Stimulated activated CD4-positive, alpha-beta T cell treated with anti-CD3 and anti-CD28 coated beads, Interleukin-1b, Interleukin-23, amount 100 ng/mL, for 1 hour (primary cell): ENCODE results near the gene CYP4F22.

Experiments
- DNase-seq, 2 donors: peaks; one replicate each; pipeline ENCODE4 v3.0.0-alpha.2; 2020; ENCODE audit warnings: low read depth in 2 of 2

The CYP4F22 gene

DNA sequence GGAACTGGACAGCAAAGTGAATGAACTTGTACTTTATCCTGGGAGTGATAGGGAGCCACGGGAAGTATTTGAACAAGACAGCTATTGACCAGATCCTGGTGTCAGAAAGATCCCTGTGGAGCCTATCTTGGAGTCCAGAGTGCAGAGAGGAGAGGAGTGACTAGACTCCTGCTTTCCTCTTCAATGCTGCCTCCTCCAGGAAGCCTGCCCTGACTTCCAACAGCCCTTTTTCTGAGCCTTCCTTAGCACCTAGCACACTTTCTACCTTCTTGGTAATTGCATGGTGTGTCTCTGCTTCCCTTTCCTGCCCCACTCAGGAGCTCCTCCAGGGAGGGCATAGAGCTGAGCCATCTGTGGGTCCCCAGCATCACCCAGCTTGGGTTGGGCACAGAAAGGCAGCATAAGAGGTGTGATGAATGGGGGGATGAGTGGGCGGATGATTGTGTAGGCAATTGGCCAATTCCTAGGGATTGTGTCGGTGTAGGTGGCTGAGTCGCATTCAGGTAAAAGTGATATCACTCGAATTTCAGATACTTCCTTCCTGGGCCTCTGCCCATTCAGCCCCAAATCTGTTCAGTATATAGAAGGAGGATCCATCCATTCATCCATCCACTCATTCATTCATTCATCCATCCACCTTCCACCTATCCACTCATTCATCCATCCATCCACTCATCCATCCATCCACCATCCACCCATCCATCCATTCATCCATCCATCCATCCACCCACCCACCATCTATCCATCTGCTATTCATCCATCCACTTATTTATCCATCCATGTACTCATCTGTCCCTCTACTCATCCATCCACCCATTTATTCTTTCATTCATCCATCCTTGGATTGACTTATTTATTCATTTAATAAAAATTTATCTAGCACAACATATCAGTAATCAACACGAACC lies 26.9 kb downstream of the CYP4F22 start:
- DNase-seq: no peak

DNA sequence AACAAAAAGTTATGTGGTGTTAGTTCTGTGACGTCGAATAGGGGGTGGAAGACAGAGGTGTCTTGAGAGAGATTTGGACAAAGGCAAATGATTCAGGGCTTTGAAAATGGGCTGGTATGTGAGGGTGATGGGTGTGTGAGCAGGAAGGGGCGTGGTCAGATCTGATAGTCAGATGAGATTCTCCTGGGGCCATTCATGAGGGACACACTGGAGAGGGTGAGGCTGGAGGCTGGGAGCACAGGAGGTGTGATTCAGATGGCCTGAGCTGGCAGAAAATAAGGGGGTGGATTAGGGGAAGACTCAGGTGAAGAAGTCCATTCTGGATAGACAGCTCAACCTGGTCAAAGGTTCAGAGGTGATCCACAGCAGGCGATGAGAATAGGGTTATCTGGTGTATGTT lies 28.0 kb downstream of the CYP4F22 start:
- no peak for DNase-seq

DNA sequence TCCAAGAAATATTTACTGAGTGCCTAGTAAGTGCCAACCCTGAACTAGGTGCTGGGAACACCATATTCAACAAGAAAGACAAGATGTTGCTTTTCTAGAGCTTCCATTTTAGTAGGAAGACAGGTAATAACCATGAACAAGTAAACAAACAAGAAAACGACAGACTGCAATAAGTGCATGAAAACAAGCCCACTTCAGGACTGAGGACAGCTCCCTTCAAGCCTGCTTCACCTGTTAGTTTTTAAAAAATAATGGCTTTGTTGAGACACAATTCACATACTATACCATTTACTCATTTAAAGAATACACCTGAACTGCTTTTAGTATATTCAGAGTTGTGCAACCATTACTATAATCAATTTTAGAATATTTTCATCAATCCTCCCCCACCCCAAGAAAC lies 30.4 kb downstream of the CYP4F22 start:
- no peak for DNase-seq

DNA sequence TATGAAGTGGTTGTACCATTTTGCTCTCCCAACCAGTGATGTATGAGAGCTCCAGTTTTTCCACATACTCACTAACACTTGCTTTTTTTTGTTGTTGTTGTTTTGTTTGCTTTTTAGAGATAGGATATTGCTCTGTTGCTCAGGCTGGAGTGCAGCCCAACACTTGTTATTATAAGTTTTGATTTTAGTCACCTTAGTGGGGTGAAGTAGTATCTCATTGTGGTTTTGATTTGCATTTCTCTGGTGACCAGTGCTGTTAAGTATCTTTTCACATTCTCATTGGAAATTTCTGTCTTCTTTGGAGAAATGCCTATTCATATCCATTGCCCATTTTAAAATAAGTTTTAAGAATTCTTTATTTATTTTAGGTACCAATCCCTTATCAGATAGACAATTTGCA lies 31.3 kb downstream of the CYP4F22 start:
- no peak for DNase-seq

DNA sequence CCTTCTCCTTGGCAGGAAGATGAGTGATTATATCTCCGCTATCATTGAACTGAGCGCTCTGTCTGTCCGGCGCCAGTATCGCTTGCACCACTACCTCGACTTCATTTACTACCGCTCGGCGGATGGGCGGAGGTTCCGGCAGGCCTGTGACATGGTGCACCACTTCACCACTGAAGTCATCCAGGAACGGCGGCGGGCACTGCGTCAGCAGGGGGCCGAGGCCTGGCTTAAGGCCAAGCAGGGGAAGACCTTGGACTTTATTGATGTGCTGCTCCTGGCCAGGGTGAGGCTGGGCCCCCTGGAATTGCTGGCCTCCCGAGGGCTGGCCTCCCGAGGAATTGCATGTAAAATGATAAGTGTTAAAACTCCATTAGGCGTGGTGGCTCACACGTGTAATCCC lies 32.1 kb downstream of the CYP4F22 start:
- DNase-seq: no peak

DNA sequence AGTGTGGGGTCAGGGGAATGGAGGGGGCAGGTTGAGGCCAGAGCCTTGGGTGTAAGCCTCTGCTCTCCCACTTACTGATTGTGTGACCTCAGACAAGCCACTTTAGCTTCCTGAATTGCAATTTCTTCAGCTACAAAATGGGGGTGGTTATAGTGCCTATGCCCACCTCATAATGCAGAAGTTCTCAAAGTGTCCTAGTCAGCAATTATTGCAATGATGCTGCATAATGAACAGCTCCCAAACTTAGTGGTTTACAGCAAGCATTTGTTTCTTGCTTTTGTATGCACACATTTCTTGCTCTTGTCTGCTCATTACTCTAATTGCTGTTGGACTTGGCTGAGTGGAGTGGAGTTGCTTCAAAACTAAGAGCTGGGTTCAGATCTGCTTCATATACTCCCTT lies 36.0 kb downstream of the CYP4F22 start:
- DNase-seq: no peak

DNA sequence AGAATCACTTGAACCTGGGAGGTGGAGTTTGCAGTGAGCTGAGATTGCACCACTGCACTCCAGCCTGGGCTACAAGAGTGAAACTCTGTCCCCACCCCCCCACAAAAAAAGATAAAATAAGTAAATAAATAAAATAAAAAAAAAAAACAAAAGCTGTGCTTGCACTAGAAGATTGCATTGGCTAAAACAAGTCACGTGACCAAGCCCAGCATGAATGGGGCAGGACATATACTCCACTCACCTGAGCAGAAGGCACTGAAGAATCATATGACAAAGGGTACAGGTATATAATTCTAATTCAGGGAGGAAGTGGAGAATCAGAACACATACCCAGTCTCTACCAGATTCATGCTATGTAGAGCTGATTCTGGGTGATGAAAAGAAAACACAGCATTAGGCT lies 36.6 kb downstream of the CYP4F22 start:
- DNase-seq: no peak

DNA sequence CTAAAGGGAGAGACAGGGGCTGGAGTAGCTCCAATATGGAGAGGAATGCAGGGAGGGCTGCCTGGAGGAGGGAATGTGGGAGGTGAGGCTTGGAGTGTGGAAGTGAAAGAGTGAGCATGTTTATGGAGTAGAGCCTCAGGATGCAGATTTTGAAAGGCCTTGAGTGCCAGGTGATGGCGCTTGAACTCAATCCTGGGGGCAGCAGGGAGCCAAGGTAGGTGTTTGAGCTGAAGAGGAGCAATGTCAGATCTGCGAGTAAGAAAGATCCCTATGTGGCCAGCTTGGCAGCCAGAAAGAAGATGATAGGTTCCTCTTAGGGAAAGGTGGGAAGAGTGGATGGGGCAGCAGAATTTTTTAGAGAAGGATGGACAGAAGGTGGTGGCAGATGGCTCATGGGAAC lies 40.3 kb downstream of the CYP4F22 start:
- DNase-seq: no peak

DNA sequence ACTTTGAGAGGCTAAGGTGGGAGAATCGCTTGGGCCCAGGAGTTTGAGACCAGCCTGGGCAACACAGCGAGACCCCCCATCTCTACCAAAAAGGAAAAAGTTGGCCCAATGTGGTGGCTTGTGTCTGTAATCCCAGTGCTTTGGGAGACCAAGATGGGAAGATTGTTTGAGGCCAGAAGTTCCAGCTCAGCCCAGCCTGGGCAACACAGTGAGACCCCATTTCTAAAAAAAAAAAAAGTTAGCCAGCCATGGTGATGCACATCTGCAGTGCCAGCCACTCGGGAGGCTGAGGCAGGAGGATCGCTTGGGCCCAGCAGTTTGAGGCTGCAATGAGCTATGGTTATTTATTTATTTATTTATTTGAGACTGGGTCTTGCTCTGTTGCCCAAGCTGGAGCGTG lies 41.3 kb downstream of the CYP4F22 start:
- DNase-seq: no peak

DNA sequence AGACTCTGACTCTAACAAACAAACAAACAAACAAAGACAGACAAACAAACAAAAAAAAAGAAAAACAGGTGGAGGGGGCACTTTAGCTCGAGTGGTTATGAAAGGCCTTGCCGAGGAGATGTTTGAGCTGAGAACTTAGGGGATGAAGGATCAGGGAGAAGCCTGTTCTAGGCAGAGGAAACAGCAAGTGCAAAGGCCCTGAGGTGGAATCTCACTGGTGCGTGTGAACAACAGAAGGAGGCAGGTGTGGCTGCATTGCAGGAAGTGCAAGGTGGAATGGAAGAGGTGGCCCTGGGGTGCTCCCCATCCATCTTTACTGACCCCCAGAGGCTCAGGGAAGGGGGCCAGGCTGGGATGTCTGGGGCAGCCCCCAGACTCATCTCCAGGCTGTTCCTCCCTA lies 41.9 kb downstream of the CYP4F22 start:
- no peak for DNase-seq

DNA sequence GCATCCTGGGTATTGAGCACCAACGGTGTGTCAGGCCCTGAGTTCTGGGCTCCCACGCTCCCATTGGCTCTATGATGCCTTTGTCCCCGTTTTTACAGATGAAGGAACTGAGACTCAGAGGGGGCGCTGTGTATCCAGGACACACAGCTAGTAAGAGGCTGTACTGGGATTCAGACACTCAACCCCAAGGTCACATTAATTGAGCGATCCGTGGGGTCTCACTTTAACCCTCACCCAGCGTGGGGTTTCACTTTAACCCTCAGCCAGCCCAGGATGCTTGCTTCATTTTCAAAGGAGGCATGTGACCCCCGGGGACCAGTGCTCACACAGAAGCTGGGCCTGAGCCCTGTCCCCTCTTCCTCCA lies 42.6 kb downstream of the CYP4F22 start:
- DNase-seq: peak in 1 of 2 donors; percentile 7

DNA sequence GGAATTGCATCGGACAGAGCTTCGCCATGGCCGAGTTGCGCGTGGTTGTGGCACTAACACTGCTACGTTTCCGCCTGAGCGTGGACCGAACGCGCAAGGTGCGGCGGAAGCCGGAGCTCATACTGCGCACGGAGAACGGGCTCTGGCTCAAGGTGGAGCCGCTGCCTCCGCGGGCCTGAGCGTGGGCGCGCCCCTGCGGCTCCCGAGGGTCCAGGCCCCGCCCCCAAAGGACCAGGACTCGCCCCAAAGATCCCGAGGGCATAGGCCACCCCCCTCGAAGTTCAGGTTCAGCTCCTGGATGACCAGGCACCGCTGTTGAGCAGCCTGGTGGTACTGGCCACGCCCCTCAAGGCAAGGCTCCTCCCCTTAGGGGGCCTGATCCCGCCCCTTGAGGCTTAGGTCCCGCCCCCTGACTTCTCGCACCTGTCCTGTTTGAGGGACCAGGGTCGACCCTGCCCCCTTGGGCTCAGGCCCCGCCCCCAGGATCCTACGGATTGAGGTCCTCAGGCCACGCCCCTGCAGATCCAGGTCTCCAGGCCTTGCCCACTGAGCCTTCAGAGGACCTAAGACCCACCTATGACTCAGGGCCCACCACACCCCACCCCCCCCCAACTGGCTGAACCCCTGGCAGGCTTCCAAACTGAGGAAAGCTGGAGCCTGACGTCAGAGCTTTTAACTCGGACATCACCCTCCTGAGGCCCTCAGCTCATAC lies 43.1 kb downstream of the CYP4F22 start:
- DNase-seq: peak; percentile 40 to 53

DNA sequence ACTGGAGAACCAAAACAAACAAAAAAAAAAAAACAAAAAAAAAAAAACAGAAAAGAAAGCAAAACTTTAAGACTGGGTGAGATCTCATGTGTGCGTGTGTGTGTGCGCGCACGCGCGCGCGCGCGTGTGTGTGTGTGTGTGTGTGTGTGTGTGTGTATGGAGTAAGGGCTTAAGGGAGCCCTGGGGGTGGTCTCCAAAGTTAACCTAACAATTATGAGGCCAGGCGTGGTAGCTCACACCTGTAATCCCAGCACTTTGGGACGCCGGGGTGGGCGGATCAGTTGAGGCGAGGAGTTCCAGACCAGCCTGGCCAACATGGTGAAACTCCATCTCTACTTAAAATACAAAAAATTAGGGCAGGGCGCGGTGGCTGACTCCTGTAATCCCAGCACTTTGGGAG lies 46.7 kb downstream of the CYP4F22 start:
- no peak for DNase-seq

DNA sequence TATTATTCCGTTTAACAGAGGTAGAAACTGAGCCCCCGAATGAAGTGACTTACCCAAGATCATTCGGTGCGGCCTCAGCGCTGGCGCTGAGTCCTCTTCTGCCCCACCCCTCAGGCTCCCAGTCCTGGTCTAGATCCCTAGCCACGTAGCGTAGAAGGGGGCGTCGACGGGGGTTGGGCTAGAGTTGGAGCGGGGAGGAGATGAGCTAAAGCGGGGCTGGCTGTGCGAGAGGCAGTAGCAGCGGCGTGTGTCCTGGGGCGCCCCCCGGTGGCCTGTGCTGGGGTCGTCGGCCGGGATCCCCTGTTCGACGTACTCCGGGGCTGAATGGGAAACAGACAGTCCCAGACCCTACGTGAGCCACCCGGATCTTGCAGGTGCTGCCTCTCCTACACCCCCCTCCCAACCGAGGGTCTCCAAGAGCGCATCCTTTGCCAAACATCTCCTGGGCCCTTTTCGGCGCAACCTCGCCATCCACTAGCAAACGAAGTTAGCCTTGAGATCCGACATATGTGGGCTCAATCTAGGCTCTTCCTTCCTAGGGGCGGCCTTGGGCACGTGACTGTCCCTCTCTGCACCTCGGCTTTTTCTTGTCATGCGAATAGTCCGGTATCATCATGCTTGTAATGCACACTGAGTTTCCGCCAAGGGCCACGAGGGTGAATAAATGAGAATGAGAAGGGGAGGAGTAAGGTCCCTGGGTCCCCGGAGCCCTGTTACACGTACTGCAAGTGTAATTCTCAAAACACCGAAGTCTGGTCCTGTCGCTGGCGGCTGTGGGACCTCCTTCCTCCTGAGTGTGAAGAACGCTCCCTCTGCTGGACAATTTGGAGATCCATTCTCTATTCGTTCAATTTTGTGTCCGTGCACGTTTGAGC lies 47.7 kb downstream of the CYP4F22 start:
- DNase-seq: peak; percentile 95 to 99

DNA sequence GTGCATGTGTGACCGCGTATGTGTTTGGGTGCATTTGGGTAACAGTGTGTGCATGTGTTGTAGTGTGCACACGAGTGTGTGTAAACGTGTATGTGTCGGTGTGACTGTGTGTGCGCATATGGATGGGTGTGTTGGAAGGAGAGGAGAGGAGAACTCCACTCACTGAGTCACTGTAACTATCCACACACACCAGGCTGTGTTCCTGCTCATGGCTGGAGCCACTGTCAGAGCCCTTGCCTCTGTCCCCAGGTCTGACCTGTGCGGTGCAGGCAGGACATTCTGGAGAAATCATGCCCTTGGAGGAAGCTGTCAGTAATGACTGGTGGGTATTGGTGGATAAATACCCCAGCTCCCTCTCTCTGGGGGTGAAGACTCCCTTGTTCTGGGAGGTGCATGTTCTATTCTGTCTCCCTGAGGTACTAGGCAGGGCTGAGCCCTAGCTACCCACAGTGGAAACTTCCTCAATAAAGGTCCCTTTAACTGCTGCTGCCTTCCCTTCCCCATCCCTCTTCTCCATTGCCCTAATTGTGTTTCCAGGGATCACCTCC lies 48.4 kb downstream of the CYP4F22 start:
- no peak for DNase-seq

DNA sequence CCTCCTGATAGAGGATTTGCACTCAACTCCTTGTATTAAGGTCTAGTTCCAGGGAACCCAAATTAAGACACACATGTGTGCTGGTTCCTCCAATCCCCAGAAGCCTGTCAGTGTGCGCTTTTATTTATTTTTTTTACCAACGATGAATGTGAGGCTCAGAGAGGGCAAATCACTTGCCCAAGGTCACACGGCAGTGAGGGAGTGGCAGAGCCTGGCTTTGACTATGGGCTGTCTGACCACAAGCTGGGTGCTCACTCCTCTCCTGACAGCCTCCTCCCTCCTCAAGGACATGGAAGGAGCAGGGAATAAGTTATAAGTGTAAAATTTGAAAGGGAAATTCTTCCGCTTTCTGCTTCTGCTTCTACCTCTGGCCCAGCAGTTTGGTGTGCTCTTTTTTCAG lies 48.9 kb downstream of the CYP4F22 start:
- DNase-seq: no peak

DNA sequence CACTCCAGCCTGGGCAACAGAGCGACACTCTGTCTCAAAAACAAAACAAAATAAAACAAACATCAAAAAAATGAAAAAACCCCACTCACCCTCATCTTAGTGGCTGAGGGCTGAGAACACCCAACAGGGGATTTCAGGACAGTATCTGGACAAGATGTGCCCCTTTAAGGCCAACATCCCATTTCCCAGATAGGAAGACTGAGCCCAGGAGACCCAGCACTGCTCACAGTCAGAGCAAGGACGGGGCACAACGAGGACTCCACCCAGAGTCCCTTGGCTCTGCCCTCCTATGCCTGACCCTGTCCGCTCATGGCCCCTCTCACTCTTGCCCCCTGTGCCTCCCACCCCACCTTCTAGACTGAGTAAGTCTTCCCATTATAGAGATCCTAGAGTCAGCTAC lies 53.8 kb downstream of the CYP4F22 start:
- no peak for DNase-seq

DNA sequence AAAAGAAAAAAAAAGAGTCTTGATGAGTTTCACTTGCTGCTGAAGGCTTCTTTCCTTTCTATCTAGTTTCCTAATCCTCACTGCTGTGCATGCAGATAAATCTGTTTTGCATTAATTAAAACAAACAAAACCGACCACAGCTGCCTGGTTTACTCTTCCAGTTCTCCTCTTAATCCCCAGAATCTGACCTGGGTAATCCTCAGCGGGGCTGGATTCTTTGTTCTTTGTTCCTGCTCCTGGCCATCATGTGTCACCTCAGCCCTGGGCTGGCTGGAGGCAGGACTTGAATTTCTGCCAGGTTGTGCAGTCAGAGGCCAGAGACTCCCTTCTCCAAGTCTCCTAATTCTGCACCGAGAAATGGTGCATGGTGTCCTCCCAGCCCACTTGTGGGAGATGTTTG lies 54.5 kb downstream of the CYP4F22 start:
- no peak for DNase-seq

DNA sequence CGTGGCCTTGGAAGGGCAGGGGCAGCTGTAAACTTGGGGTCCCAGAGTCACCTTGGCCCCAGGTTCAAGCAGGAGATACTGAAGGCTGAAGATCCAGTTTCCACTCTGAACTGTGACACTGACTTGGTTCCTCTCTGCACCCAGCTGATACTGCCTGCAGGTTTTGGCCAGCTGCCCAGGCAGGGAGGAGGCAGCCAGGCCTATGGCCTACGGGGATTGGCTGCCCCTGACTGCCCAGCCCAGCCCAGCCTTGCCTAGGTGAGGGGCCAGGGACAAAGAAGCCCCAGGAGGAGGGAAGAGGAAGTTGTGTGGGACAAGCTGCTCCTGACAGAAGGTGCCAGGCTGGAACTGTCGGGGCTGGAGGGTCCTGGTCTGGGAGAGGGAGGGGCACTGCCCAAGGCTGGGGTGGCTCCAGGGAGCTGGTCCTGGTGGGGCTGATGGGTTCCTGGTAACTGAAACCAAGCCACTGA lies 55.0 kb downstream of the CYP4F22 start:
- DNase-seq: no peak

DNA sequence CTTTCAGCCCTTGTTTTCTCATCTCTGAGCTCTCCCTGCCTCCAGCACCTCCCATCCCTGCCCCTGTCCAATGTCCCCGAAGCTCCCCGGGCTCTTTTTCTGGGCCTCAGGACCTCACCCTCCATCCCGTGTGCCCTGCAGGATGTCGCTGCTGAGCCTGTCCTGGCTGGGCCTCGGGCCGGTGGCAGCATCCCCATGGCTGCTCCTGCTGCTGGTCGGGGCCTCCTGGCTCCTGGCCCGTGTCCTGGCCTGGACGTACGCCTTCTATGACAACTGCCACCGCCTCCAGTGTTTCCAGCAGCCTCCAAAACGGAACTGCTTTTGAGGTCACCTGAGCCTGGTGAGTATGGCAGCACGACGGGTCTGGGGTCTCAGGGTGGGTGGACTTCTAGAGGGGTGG lies 55.6 kb downstream of the CYP4F22 start:
- DNase-seq: no peak

DNA sequence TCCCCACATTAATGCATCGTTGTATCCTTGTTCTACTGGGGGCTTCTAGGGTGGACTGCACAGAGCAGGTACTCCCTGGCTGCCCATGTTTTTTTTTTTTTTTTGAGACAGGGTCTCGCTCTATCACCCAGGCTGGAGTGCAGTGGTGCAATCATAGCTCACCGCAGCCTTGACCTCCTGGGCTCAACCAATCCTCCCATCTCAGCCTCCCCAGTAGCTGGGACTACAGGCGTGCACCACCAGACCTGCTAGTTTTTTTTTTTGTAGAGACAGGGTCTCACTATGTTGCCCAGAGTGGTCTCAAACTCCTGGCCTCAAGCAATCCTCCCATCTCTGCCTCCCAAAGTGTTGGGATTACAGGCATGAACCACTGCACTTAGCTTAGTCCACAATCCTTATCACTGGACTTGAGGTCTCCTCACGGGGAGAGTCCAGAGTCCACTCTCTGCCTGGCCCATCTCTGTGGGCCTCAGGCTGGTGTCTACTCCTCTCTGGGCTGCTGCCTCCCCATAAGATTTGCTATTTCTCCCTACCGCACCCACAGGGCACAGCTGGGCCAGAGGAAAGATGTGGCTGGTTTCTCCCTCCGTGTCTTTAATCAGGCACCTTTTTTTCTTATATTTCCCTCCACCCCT lies 56.3 kb downstream of the CYP4F22 start:
- DNase-seq: no peak
